Osteoblast (primary cell): ENCODE measurements around the gene ADAM11. TPM values are rescaled to one million over a fixed set of nuclear protein-coding genes. Genes with fewer than 3 reads are reported as not detected.

Experiments used
- DNase-seq: peaks from one replicate; pipeline ENCODE4 v3.0.0; 2011; ENCODE audit warnings: low spot score, mixed read lengths; ENCODE audit not compliant: insufficient read length; ENCODE audit errors: missing footprints
- H2AFZ ChIP-seq: 2 replicates; pipeline ENCODE4 v1.6.0; 2011; ENCODE audit warnings: mild to moderate bottlenecking, low read length
- H3K27ac ChIP-seq: 2 replicates; pipeline ENCODE4 v1.5.1; 2011; ENCODE audit warnings: mild to moderate bottlenecking, low read depth, low read length, moderate library complexity
- H3K27me3 ChIP-seq: 2 replicates; pipeline ENCODE4 v1.6.0; 2012; ENCODE audit warnings: mild to moderate bottlenecking, control low read depth, inconsistent platforms, low read length, moderate library complexity; ENCODE audit not compliant: insufficient read depth
- H3K36me3 ChIP-seq: 2 replicates; pipeline ENCODE4 v1.5.1; 2011; ENCODE audit warnings: mild to moderate bottlenecking, low read length, control low read depth, moderate library complexity; ENCODE audit not compliant: insufficient read depth
- H3K4me1 ChIP-seq: 2 replicates; pipeline ENCODE4 v1.5.1; 2011; ENCODE audit warnings: mild to moderate bottlenecking, low read length, control low read depth, moderate library complexity; ENCODE audit not compliant: insufficient read depth
- H3K4me2 ChIP-seq: 2 replicates; pipeline ENCODE4 v1.6.0; 2011; ENCODE audit warnings: mild to moderate bottlenecking, low read length; ENCODE audit not compliant: insufficient read depth
- H3K4me3 ChIP-seq: fragments of 200-600 bp; sonication (generic); 3 replicates; pipeline ENCODE4 v1.5.1; 2012; ENCODE audit warnings: mild to moderate bottlenecking, low read length, inconsistent platforms; ENCODE audit not compliant: insufficient read depth
- H3K79me2 ChIP-seq: 2 replicates; pipeline ENCODE4 v1.6.0; 2012; ENCODE audit warnings: mild to moderate bottlenecking, low read length, control low read depth, inconsistent platforms; ENCODE audit not compliant: insufficient read depth
- H3K9me3 ChIP-seq: 2 replicates; pipeline ENCODE4 v1.5.1; 2011; ENCODE audit warnings: low read depth, low read length, control low read depth
- H4K20me1 ChIP-seq: 2 replicates; pipeline ENCODE4 v1.6.0; 2012; ENCODE audit warnings: mild to moderate bottlenecking, low read length, control low read depth; ENCODE audit not compliant: insufficient read depth
- total RNA-seq: library from RNA; depleted of rRNA; stranded (reverse); fragments of >200 nt; gene quantifications from 2 replicates; pipeline ENCODE4 v1.2.3, GENCODE V29; 2012
- TF ChIP-seq, protein P1 (sequence below): IDR thresholded peaks from 2 replicates; pipeline ENCODE4 v1.5.1; 2011; ENCODE audit warnings: mild to moderate bottlenecking, low read depth, low read length, moderate library complexity; ENCODE audit errors: extremely low read depth

The ADAM11 gene
- total RNA-seq, 1 donor: 0.36 TPM

DNA sequence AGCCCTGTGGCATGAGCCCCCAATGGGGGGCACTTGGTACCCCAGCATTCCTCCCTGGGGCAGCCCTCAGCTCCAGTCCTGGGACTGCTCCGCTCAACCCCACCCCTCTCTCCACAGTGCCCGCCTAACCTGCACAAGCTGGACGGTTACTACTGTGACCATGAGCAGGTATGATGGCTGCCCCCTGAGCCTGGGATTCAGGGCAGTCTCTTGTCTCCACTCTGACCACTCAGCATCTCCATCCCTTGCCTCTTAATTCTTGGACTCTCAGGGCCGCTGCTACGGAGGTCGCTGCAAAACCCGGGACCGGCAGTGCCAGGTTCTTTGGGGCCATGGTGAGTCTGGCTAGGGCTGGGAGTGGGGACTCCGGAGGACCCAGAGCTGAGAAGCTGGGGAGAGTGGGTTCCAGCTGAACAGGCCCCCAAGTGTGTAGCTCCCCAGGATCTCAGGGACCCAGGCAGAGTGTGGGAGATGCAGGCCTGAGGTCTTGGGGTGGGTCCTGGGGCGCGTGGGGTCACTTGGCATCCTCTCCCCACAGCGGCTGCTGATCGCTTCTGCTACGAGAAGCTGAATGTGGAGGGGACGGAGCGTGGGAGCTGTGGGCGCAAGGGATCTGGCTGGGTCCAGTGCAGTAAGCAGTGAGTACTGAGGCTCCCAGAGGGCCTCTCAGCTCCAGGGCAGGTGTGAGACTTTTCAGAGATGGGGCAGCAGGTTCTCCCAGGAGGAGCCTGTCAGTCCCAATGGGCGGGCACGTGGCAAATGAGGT, 18.0 kb downstream of the ADAM11 start:
- Histone ChIP-seq H4K20me1 (no peaks in the 10 kb centered on the region), H3K4me2 (no peak overlapping the region), H3K27me3 (peaks cover 6% of the 10 kb centered on the region), H3K79me2 (no peaks in the 10 kb centered on the region), H2AFZ (no peak overlapping the region), H3K27ac (no peak overlapping the region), H3K4me3 (no peak overlapping the region), H3K36me3 (no peaks in the 10 kb centered on the region), H3K4me1 (peaks cover 11% of the 10 kb centered on the region), H3K9me3 (no peaks in the 10 kb centered on the region)
- TF ChIP-seq, protein P1, sequence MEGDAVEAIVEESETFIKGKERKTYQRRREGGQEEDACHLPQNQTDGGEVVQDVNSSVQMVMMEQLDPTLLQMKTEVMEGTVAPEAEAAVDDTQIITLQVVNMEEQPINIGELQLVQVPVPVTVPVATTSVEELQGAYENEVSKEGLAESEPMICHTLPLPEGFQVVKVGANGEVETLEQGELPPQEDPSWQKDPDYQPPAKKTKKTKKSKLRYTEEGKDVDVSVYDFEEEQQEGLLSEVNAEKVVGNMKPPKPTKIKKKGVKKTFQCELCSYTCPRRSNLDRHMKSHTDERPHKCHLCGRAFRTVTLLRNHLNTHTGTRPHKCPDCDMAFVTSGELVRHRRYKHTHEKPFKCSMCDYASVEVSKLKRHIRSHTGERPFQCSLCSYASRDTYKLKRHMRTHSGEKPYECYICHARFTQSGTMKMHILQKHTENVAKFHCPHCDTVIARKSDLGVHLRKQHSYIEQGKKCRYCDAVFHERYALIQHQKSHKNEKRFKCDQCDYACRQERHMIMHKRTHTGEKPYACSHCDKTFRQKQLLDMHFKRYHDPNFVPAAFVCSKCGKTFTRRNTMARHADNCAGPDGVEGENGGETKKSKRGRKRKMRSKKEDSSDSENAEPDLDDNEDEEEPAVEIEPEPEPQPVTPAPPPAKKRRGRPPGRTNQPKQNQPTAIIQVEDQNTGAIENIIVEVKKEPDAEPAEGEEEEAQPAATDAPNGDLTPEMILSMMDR: no peak
- DNase-seq: peak; percentile 34

DNA sequence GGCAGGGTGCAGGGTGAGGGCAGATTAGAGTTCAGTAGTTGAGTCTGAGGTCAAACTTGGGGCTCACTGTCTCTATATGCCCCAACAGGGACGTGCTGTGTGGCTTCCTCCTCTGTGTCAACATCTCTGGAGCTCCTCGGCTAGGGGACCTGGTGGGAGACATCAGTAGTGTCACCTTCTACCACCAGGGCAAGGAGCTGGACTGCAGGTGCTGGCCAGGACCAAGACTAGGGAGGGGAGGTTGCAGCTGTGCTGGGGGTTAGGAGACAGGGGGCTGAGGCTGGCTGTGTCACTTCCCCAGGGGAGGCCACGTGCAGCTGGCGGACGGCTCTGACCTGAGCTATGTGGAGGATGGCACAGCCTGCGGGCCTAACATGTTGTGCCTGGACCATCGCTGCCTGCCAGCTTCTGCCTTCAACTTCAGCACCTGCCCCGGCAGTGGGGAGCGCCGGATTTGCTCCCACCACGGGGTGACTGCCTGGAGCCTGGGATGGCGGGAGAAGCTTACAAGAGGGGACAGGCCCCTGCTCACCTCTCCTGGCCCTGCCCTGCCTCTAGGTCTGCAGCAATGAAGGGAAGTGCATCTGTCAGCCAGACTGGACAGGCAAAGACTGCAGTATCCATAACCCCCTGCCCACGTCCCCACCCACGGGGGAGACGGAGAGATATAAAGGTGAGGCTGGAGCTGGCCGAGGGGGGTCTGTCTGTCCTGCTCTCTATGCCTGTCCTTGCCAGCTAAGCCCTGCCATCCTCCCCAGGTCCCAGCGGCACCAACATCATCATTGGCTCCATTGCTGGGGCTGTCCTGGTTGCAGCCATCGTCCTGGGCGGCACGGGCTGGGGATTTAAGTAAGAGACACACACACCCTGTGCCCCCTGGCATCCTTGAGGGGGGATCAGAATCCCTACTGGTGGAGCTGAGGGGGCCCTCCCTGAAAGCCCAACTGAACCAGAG, 18.9 kb downstream of the ADAM11 start:
- no peaks in the 10 kb centered on the region for H3K36me3 ChIP-seq
- H3K27me3 ChIP-seq: peaks cover 6% of the 10 kb centered on the region
- no peak overlapping the region for H2AFZ ChIP-seq
- no peaks in the 10 kb centered on the region for H4K20me1 ChIP-seq
- peaks cover 11% of the 10 kb centered on the region for H3K4me1 ChIP-seq
- no peak overlapping the region for H3K4me2 ChIP-seq
- DNase-seq: peak; percentile 65
- no peaks in the 10 kb centered on the region for H3K9me3 ChIP-seq
- H3K79me2 ChIP-seq: no peaks in the 10 kb centered on the region
- no peak overlapping the region for H3K4me3 ChIP-seq
- no peak overlapping the region for H3K27ac ChIP-seq
- TF ChIP-seq, protein P1: no peak

DNA sequence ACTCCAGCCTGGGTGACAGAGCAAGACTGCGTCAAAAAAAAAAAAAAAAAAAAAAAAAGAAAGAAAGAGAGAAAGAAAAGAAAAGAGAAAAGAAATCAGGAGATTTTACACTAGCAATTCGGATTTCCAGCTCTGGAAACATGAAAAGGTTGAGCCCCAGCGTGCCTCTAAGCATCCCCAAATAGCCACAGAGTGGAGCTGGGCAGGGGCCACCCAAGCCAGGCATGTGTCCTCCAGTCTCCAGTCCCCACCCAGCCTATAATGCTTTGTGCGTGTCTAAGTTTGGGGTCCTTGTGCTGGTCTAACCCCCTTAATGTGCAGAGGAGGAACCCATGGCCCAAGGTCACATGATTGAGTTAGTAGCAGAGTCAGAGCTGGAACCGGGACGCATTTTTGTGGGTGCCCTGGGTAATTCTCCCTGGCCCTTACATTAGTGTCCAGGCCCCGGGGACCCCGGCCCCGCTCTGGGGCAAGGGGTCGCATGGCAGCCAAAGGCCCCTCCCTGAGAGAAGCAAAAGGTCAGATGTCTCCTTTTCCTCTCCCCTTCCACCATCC, 19.9 kb downstream of the ADAM11 start:
- Histone ChIP-seq H4K20me1 (no peaks in the 10 kb centered on the region), H3K36me3 (no peaks in the 10 kb centered on the region), H3K79me2 (no peaks in the 10 kb centered on the region), H3K27me3 (no peaks in the 10 kb centered on the region), H2AFZ (peak overlapping the region; percentile 94), H3K27ac (peak overlapping the region; percentile 11), H3K9me3 (no peaks in the 10 kb centered on the region), H3K4me2 (peak overlapping the region; percentile 94), H3K4me3 (peak overlapping the region; percentile 77), H3K4me1 (peaks cover 11% of the 10 kb centered on the region)
- peak; percentile 23 for DNase-seq
- TF ChIP-seq, protein P1: no peak
